Body of pancreas (tissue), 4 donors: ENCODE results near the gene RGS14.

Experiments
- CTCF ChIP-seq, 7 experiments: fragments of 450-650 bp in 4 of 7; fragments of 200-600 bp in 3 of 7; sonication (generic) in 3 of 7; IDR thresholded peaks; one replicate each; pipeline ENCODE4 v1.5.1; 2016 to 2019; ENCODE audit warnings: antibody characterized with exemption in 7 of 7
- POLR2A ChIP-seq, 3 donors: fragments of 450-650 bp; IDR thresholded peaks; one replicate each; pipeline ENCODE4 v1.6.1; 2016; ENCODE audit warnings: antibody characterized with exemption in 3 of 3, mild to moderate bottlenecking in 2 of 3

- no peak for TF ChIP-seq POLR2A (IDR thresholded peaks at IDR 0.05)
- no peak for TF ChIP-seq CTCF (IDR thresholded peaks at IDR 0.05)
These were observed 3.5 kb upstream of the RGS14 start for GRCh38 chr5:177354256-177354655.
